WTC11 (cell line): ENCODE results near the gene ETV6.
"Not testable (repeated sequence)": the region's sequence is repeated elsewhere in the genome, so short reads cannot be mapped to it uniquely, and the experiment has no call there.

Experiments used
- CREB1 ChIP-seq: sonication (generic); formaldehyde crosslinking; IDR thresholded peaks from 2 replicates; pipeline ENCODE4 v1.8.0; 2023; ENCODE audit warnings: mild to moderate bottlenecking, missing genetic modification reagents
- NFYB ChIP-seq: sonication (generic); formaldehyde crosslinking; conservative IDR thresholded peaks from 2 replicates; pipeline ENCODE4 v1.8.0; 2022; ENCODE audit warnings: low read depth, missing genetic modification reagents
- NR2C2 ChIP-seq: sonication (generic); formaldehyde crosslinking; IDR thresholded peaks from 2 replicates; pipeline ENCODE4 v1.8.0; 2022; ENCODE audit warnings: mild to moderate bottlenecking, missing genetic modification reagents
- PRDM15 ChIP-seq: sonication (generic); formaldehyde crosslinking; IDR thresholded peaks from 2 replicates; pipeline ENCODE4 v1.8.0; 2022; ENCODE audit warnings: missing genetic modification reagents
- SP1 ChIP-seq: sonication (generic); formaldehyde crosslinking; conservative IDR thresholded peaks from 2 replicates; pipeline ENCODE4 v1.8.1; 2022; ENCODE audit warnings: missing genetic modification reagents
- ZNF416 ChIP-seq: fragments of 250-450 bp; sonication (Bioruptor Pico); IDR thresholded peaks from 2 replicates; pipeline ENCODE4 v1.9.0; 2021; ENCODE audit warnings: mild to moderate bottlenecking, inconsistent platforms
- ZNF423 ChIP-seq: fragments of 250-450 bp; sonication (Bioruptor Pico); IDR thresholded peaks from 2 replicates; pipeline ENCODE4 v2.1.2; 2022; ENCODE audit warnings: mild to moderate bottlenecking, moderate library complexity
- TF ChIP-seq, protein P1 (sequence below): fragments of 200-600 bp; IDR thresholded peaks from 2 replicates; pipeline ENCODE4 v1.8.0; 2022; ENCODE audit warnings: antibody characterized with exemption

DNA sequence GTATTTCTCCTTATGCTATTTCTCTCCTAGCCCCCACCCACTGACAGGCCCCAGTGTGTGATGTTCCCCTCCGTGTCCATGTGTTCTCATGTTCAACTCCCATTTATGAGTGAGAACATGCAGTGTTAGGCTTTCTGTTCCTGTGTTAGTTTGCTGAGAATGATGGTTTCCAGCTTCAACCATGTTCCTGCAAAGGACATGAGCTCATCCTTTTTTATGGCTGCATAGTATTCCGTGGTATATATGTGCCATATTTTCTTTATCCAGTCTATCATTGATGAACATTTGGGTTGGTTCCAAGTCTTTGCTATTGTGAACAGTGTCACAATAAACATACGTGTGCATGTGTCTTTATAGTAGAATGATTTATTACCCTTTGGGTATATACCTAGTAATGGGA lies 32.2 kb downstream of the ETV6 start:
- TF ChIP-seq ZNF423, NFYB, CREB1, NR2C2, PRDM15, SP1, ZNF416 (CRISPR knock-in tag): not testable (repeated sequence)
- TF ChIP-seq, protein P1, sequence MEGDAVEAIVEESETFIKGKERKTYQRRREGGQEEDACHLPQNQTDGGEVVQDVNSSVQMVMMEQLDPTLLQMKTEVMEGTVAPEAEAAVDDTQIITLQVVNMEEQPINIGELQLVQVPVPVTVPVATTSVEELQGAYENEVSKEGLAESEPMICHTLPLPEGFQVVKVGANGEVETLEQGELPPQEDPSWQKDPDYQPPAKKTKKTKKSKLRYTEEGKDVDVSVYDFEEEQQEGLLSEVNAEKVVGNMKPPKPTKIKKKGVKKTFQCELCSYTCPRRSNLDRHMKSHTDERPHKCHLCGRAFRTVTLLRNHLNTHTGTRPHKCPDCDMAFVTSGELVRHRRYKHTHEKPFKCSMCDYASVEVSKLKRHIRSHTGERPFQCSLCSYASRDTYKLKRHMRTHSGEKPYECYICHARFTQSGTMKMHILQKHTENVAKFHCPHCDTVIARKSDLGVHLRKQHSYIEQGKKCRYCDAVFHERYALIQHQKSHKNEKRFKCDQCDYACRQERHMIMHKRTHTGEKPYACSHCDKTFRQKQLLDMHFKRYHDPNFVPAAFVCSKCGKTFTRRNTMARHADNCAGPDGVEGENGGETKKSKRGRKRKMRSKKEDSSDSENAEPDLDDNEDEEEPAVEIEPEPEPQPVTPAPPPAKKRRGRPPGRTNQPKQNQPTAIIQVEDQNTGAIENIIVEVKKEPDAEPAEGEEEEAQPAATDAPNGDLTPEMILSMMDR: not testable (repeated sequence)
